HG03432 (cell line): ENCODE measurements around the gene KSR1.
"Not testable (repeated sequence)": the region's sequence is repeated elsewhere in the genome, so short reads cannot be mapped to it uniquely, and the experiment has no call there.

ENCODE experiments used
- ATAC-seq: cut with Tn5 transposase; IDR thresholded peaks from one replicate; pipeline ENCODE4 v1.9.1; 2021; ENCODE audit warnings: mild to moderate bottlenecking, moderate library complexity; ENCODE audit not compliant: unreplicated experiment

The KSR1 gene

DNA sequence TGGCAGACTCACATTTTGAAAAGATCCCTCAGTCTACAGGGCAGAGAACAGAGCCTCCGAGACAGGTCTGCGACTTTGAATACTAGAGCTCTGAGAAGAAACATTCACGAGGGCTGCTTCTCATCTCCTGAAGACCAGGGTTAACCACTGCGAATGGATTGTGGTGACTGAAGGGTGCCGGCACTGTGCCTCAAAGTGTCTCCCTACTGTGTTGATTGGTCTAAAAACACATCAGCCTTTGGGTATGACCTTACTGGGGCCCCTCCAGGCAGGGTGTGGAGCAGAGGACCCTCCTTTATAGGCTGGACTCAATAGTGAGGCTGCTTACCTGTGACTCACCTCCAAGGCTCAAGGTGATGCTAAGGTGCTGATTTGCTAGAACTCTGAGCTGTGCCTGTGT lies 172.1 kb downstream of the KSR1 start:
- no peak for ATAC-seq

DNA sequence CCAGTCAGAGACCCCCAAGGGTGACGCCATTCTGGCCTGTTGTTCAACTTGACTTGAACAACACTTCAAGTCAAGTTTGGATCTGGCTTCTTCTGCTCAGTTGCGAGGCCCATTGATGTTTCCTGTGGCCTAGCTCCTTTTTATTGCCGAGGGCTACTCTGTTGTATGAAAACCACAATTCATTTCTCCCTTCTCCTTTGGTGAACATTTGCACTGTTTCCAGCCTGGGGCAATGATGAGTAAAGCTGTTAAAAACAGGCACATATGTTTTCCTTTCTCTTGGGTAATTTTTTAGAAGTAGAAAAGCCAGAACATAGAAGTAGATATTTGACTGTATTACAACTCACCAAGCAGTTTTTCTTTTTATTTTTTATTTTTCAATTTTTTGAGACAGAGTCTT lies 173.0 kb downstream of the KSR1 start:
- not testable (repeated sequence) for ATAC-seq

GRCh38 chr17:27630607-27631410 lies 174.6 kb downstream of the KSR1 start, which contains the start of gene LGALS9:
TSS of gene LGALS9 (plus strand) at chr17:27631188. CDS start at chr17:27631266, 78 bp downstream.
- peak; percentile 58 for ATAC-seq

DNA sequence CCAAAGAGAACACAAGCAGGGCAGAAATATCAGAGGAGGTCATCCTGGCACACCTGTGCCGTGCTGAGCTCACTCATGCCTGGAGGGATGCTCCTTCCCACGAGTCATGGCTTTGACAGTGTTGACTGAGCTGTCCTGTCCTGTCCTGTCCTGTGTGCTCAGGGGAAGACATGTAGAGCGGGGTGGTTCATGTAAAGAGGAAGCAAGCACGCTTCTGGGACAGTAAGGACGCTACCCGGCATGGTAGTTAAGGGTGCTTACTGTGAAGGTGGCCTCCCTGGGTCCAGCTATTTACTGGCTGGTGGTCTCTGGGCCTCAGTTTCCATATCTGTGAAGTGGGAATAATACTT lies 175.1 kb downstream of the KSR1 start:
- ATAC-seq = peak; percentile 36

DNA sequence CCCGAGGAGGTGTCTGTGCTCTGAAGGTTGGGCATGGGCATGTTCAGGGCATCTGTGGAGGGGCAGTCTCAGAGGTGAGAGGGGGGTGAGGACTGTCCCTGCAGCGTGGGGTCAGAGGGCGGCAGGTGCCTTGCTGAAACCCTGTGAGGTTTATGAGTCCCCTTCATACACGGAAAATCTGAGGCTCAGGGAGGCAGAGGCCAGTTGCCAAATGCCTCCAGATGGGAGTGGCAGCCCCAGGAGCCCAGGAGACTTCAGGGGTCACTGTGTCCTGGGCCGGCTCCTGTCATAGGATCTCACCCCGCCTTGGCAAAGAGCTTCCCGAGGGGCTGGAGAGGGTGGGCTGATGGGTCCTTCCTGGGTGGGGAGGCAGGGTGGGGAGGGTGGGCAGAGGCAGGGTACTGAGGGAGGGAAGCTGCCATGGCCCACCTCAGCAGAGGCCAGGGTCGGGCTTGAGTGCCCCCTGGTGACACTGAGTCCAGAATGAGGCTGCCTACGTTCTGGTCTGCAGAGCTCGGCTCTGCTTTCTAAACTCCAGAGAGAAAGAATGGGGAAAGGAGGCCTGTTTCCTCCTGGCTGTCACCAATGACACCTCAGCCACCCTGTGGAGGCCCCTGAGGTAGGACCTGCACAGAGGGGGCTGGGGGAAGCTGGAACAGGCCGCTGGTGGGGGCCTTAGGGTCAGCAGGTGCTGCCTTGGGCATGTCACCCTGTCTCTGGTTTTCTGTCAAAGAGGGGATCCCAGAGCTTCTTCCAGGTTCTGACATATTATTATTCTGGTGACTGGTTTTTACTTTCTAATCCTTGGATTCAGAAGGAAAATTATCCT lies 175.9 kb downstream of the KSR1 start:
- no peak for ATAC-seq

DNA sequence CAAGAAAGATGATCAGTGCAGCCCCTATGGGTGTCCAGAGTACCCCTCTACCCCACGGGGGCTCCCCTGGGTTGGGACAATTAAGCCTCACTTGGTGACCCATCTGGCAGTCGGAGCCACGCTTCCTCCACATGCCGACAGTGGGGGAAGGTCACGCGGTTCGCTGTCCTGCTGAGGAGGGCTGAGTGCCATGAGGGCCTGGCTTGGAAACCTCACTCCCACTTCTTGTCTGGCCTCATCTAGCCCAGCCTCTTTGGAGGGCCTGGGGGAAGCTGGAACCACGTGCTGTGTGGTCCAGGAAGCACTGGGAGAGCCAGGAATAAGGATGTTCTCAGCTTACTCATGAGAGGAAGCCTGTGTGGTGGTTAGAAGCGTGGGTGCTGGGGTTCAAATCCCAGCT lies 176.5 kb downstream of the KSR1 start:
- not testable (repeated sequence) for ATAC-seq

GRCh38 chr17:27633312-27634025 lies 177.2 kb downstream of the KSR1 start:
- ATAC-seq = no peak

DNA sequence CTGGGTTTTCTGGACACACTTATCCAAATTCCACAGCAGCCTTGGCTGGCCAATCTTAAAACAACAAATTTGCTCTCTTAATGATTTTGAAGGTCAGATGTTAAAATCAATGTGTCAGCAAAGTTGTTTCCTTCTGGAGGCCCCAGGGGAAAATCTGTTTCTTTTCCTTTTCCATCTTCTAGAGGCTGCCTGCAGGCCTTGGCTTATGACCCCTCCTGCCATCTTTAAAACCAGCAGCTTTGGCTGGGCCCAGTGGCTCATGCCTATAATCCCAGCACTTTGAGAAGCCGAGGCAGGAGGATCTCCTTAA lies 177.7 kb downstream of the KSR1 start:
- ATAC-seq = no peak

GRCh38 chr17:27634776-27635175 lies 178.5 kb downstream of the KSR1 start:
- no peak for ATAC-seq

GRCh38 chr17:27635275-27635823 lies 179.1 kb downstream of the KSR1 start:
- peak; percentile 35 for ATAC-seq

DNA sequence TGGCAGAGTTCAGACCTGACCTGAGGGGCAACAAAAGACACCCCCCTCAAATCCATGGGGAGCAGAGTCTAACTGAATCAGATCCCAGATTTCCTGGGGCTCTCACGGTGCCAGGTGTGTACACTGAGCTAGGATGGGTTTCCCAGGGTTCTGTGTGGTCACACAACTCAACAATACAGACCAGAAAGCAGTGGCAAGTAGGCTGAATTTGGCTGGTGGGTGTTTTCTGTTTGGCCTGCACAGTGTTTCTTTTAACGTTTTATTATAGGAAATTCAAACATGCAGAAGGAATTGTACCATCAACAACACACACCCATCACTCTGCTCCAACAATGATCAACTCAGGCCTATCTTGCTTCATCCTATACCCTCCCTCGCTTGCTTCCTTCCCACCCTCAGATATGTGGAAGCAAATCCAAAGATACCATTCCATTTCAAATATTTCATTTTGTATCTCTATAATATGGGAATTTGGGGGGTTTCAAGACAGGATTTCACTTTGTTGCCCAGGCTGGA lies 179.8 kb downstream of the KSR1 start:
- ATAC-seq = not testable (repeated sequence)

- ATAC-seq = not testable (repeated sequence)
Observed at GRCh38 chr17:27637818-27638217, 181.6 kb downstream of the KSR1 start.

DNA sequence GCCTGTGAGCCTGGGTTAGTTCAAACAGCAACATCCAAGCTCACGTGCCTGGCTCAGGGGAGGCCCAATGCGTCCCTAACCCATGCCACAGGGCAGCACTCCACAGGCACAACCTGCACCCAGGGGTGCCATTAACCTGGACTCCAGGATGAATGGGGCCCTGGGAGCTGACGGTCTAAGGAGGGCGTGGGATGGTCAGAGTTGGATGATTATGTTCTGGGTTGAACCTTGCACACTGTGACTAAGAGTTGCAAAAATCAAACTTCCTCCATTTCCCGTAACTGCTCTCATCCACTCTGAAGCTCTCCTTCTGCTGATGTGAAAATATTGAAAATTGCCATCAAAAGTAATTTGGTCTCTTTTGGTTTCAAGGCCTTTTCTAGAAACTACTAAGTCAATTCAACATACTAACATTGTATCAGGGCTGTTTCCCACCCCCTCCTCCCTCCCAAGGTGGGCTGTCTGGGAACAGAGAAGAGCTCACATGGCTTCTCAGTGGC lies 182.2 kb downstream of the KSR1 start:
- not testable (repeated sequence) for ATAC-seq

- ATAC-seq = no peak
Observed at GRCh38 chr17:27640790-27641189, 184.5 kb downstream of the KSR1 start.

- no peak for ATAC-seq
Observed at GRCh38 chr17:27644586-27644985, 188.3 kb downstream of the KSR1 start.

GRCh38 chr17:27645621-27646020 lies 189.4 kb downstream of the KSR1 start:
- peak; percentile 46 for ATAC-seq

DNA sequence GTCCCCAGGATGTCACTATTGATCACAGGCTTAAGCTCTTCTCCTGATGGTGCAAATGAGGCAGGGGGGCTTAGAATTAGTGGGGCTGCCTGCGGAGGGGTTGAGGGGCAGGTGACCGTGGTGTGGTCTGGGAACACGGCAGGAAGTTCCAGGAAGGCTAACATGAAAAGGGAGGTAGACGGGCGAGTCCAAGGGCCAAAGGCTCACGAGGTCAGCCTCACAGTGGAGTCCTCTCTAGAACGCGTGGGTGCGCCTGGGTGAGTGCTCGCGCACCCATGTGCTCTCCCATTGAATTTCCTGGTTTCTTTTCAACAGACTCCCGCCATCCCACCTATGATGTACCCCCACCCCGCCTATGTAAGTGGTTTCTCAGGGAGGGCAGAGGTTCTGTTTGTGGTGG lies 190.0 kb downstream of the KSR1 start:
- no peak for ATAC-seq

DNA sequence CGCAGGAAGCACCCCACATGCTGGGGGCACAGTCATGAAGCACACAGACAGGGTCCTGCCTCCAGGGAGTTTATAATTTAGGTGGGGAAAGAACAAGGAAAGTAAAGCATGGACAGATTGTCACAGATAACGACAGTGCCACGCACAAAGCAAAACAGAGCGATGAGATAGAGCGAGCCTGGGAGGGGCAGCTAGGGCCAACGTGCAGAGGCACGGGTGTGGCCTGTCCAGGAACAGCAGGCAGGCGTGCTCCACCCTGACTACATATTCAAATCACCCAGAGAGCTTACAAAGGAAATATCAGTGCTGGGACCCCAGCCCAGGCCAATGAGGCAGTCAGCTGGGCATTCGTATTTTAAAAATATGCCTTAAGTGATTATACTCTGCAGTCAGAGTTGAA lies 191.5 kb downstream of the KSR1 start:
- no peak for ATAC-seq

DNA sequence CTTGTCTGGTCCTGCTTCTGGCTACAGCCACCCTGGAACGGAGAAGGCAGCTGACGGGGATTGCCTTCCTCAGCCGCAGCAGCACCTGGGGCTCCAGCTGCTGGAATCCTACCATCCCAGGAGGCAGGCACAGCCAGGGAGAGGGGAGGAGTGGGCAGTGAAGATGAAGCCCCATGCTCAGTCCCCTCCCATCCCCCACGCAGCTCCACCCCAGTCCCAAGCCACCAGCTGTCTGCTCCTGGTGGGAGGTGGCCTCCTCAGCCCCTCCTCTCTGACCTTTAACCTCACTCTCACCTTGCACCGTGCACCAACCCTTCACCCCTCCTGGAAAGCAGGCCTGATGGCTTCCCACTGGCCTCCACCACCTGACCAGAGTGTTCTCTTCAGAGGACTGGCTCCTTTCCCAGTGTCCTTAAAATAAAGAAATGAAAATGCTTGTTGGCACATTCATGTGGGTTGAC lies 192.9 kb downstream of the KSR1 start:
- ATAC-seq = not testable (repeated sequence)

DNA sequence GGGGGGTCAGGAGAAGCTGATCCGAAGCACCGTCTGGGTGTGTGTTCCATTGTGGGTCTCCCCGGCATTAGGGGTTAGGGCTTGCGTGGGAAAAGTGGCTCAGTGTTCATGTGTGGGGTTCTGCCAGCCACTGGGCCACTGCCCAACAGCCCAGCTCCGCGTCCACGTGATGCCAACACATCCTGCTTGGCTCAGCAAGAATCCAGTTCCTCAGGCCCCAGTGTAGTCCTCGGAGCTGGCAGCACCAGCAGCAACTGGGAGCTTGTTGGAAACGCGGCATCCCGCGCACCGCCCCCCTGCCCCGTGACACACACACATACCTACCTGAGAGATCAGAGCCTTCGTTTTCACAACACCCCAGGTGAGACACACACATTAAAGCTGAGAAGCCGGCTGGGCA lies 193.7 kb downstream of the KSR1 start:
- ATAC-seq = no peak

- no peak for ATAC-seq
Observed at GRCh38 chr17:27650836-27651235, 194.6 kb downstream of the KSR1 start.
